Type B pancreatic cell (in vitro differentiated cells): ENCODE results near the gene PDIA2. TPM values are rescaled to one million over a fixed set of nuclear protein-coding genes. Genes with fewer than 3 reads are reported as not detected.
A peak's percentile ranks its signal among the peaks of the same experiment; 100 is the strongest.

Experiments
- DNase-seq: peaks from one replicate; pipeline ENCODE4 v3.0.0; 2021; ENCODE audit warnings: mixed read lengths; ENCODE audit not compliant: unreplicated experiment; ENCODE audit errors: extremely low spot score
- H3K27ac Mint-ChIP-seq: 2 replicates; pipeline ENCODE4 v1.8.0; 2021; ENCODE audit warnings: mild to moderate bottlenecking, mixed read lengths
- H3K27me3 Mint-ChIP-seq: 2 replicates; pipeline ENCODE4 v1.8.0; 2021; ENCODE audit warnings: mixed read lengths
- H3K36me3 Mint-ChIP-seq: 2 replicates; pipeline ENCODE4 v1.8.0; 2021; ENCODE audit warnings: mixed read lengths
- H3K4me1 Mint-ChIP-seq: one replicate; pipeline ENCODE4 v1.8.0; 2021; ENCODE audit warnings: mixed read lengths; ENCODE audit not compliant: unreplicated experiment
- H3K4me3 Mint-ChIP-seq: 2 replicates; pipeline ENCODE4 v1.8.0; 2021; ENCODE audit warnings: mild to moderate bottlenecking, mixed read lengths
- H3K9me3 Mint-ChIP-seq: 2 replicates; pipeline ENCODE4 v1.8.0; 2021; ENCODE audit warnings: mixed read lengths
- total RNA-seq: library from RNA; stranded (reverse); gene quantifications from 2 replicates; pipeline ENCODE4 v1.2.1, GENCODE V29; 2021; ENCODE audit warnings: low replicate concordance
- TF ChIP-seq, protein P1 (sequence below): fragments of 200-600 bp; sonication (generic); conservative IDR thresholded peaks from 2 replicates; pipeline ENCODE4 v1.5.0; 2021; ENCODE audit warnings: antibody characterized with exemption, mild to moderate bottlenecking

PDIA2 gene
- total RNA-seq, 1 donor from 2014 or later = 1.0 TPM

- no peak for DNase-seq
- Mint-ChIP-seq H3K27ac (no peak overlapping the region), H3K4me1 (peaks cover 4% of the 10 kb centered on the region), H3K4me3 (no peak overlapping the region), H3K9me3 (no peaks in the 10 kb centered on the region), H3K36me3 (peaks cover 4% of the 10 kb centered on the region), H3K27me3 (no peaks in the 10 kb centered on the region)
- TF ChIP-seq, protein P1, sequence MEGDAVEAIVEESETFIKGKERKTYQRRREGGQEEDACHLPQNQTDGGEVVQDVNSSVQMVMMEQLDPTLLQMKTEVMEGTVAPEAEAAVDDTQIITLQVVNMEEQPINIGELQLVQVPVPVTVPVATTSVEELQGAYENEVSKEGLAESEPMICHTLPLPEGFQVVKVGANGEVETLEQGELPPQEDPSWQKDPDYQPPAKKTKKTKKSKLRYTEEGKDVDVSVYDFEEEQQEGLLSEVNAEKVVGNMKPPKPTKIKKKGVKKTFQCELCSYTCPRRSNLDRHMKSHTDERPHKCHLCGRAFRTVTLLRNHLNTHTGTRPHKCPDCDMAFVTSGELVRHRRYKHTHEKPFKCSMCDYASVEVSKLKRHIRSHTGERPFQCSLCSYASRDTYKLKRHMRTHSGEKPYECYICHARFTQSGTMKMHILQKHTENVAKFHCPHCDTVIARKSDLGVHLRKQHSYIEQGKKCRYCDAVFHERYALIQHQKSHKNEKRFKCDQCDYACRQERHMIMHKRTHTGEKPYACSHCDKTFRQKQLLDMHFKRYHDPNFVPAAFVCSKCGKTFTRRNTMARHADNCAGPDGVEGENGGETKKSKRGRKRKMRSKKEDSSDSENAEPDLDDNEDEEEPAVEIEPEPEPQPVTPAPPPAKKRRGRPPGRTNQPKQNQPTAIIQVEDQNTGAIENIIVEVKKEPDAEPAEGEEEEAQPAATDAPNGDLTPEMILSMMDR = no peak
These were observed 33.9 kb downstream of the PDIA2 start for GRCh38 chr16:316741-317464.

GRCh38 chr16:317583-317982, 34.6 kb downstream of the PDIA2 start:
- Mint-ChIP-seq H3K4me3 (no peak overlapping the region), H3K36me3 (peaks cover 4% of the 10 kb centered on the region)

GRCh38 chr16:318628-319027, 35.7 kb downstream of the PDIA2 start:
- Mint-ChIP-seq H3K27ac (no peak overlapping the region), H3K4me3 (no peak overlapping the region), H3K4me1 (peaks cover 4% of the 10 kb centered on the region), H3K36me3 (peaks cover 4% of the 10 kb centered on the region), H3K9me3 (no peaks in the 10 kb centered on the region), H3K27me3 (no peaks in the 10 kb centered on the region)
- DNase-seq = no peak
- TF ChIP-seq, protein P1 = peak; percentile 59

More at GRCh38 chr16:317583-317982, 34.6 kb downstream of the PDIA2 start:
- H3K4me1 Mint-ChIP-seq = peaks cover 4% of the 10 kb centered on the region
- no peaks in the 10 kb centered on the region for H3K27me3 Mint-ChIP-seq
- no peak for DNase-seq
- H3K27ac Mint-ChIP-seq = no peak overlapping the region
- no peaks in the 10 kb centered on the region for H3K9me3 Mint-ChIP-seq
- TF ChIP-seq, protein P1 = no peak

DNA sequence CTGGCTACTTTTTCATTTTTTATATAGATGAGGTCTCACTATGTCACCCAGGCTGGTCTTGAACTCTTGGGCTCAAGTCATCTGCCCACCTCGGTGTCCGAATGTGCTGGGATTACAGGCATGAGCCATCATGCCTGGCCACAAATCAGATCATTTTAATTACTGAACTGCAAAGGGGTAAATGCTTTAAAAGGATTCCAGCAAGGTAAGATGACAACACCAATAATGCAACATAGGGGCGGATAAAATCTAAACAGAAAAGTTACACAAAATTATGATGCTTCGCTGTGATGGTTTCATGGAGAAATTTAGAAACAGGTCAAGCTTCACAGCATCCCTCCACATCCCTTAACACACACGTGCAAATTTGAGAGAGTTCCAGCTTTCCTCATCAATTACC, 37.2 kb downstream of the PDIA2 start:
- peaks cover 4% of the 10 kb centered on the region for H3K4me1 Mint-ChIP-seq
- no peaks in the 10 kb centered on the region for H3K9me3 Mint-ChIP-seq
- no peak for DNase-seq
- no peak overlapping the region for H3K4me3 Mint-ChIP-seq
- H3K27me3 Mint-ChIP-seq = no peaks in the 10 kb centered on the region
- no peak overlapping the region for H3K27ac Mint-ChIP-seq
- TF ChIP-seq, protein P1 = no peak
- H3K36me3 Mint-ChIP-seq = peaks cover 4% of the 10 kb centered on the region

- Mint-ChIP-seq H3K4me1 (peaks cover 4% of the 10 kb centered on the region), H3K9me3 (no peaks in the 10 kb centered on the region), H3K4me3 (no peak overlapping the region), H3K36me3 (peaks cover 4% of the 10 kb centered on the region), H3K27me3 (no peaks in the 10 kb centered on the region), H3K27ac (no peak overlapping the region)
- TF ChIP-seq, protein P1 = no peak
- no peak for DNase-seq
These were observed 38.6 kb downstream of the PDIA2 start for GRCh38 chr16:321532-321931.
